HL-60 (cell line): Measurements from ENCODE around the gene GNAQ.

Experiments used
- DNase-seq, 2 experiments: peaks; one replicate each; pipeline ENCODE4 v3.0.0-alpha.2; 2010 to 2020; ENCODE audit warnings: low read depth in 1 of 2, low spot score in 1 of 2
- H3K27ac ChIP-seq: fragments of 250-450 bp; sonication (Bioruptor Pico); replicated peaks from 2 replicates; pipeline ENCODE4 v1.5.1; 2020; ENCODE audit warnings: mild to moderate bottlenecking, moderate library complexity
- H3K27me3 ChIP-seq: fragments of 250-450 bp; sonication (Bioruptor Pico); 2 replicates; pipeline ENCODE4 v1.5.1; 2021; ENCODE audit warnings: mild to moderate bottlenecking, moderate library complexity; ENCODE audit not compliant: insufficient read depth, poor library complexity, severe bottlenecking
- H3K4me3 ChIP-seq: replicated peaks from 2 replicates; pipeline ENCODE4 v1.5.1; 2011; ENCODE audit warnings: mild to moderate bottlenecking, control low read depth, low read length; ENCODE audit not compliant: insufficient read depth
- GABPA ChIP-seq: IDR thresholded peaks from 2 replicates; pipeline ENCODE4 v1.6.1; 2012; ENCODE audit warnings: low read depth
- POLR2AphosphoS5 ChIP-seq: IDR thresholded peaks from 2 replicates; pipeline ENCODE4 v1.6.1; 2012; ENCODE audit warnings: low read depth
- SPI1 ChIP-seq: IDR thresholded peaks from 2 replicates; pipeline ENCODE4 v1.6.1; 2012; ENCODE audit warnings: low read depth, mild to moderate bottlenecking, borderline replicate concordance
- TF ChIP-seq, protein P1 (sequence below): IDR thresholded peaks from 2 replicates; pipeline ENCODE4 v1.6.1; 2012; ENCODE audit warnings: low read depth; ENCODE audit not compliant: insufficient replicate concordance
- TF ChIP-seq, protein P2 (sequence below): IDR thresholded peaks from one replicate; pipeline ENCODE4 v1.5.1; 2011; ENCODE audit warnings: low read length, control low read depth, inconsistent platforms; ENCODE audit not compliant: insufficient read depth

GNAQ gene

DNA sequence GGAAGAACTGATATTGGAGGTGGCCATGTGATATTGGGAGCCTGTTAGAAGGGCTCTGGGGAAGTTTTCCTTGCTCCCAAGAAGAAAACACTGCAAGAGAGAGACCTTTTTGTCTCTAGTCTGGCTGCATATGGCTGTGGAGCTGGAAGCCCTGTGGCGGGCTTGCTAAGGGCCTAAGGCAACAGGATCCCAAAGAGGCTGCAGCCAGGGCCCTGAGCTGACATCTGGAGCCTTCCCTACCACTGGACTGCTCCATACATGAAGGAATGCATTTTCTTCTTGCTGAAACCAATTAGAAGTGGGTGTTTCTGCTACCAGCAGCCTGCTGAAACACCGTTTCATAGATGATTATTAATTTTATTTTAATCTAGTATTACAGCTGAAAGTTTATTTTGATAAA lies 42.2 kb downstream of the GNAQ start:
- TF ChIP-seq, protein P1, sequence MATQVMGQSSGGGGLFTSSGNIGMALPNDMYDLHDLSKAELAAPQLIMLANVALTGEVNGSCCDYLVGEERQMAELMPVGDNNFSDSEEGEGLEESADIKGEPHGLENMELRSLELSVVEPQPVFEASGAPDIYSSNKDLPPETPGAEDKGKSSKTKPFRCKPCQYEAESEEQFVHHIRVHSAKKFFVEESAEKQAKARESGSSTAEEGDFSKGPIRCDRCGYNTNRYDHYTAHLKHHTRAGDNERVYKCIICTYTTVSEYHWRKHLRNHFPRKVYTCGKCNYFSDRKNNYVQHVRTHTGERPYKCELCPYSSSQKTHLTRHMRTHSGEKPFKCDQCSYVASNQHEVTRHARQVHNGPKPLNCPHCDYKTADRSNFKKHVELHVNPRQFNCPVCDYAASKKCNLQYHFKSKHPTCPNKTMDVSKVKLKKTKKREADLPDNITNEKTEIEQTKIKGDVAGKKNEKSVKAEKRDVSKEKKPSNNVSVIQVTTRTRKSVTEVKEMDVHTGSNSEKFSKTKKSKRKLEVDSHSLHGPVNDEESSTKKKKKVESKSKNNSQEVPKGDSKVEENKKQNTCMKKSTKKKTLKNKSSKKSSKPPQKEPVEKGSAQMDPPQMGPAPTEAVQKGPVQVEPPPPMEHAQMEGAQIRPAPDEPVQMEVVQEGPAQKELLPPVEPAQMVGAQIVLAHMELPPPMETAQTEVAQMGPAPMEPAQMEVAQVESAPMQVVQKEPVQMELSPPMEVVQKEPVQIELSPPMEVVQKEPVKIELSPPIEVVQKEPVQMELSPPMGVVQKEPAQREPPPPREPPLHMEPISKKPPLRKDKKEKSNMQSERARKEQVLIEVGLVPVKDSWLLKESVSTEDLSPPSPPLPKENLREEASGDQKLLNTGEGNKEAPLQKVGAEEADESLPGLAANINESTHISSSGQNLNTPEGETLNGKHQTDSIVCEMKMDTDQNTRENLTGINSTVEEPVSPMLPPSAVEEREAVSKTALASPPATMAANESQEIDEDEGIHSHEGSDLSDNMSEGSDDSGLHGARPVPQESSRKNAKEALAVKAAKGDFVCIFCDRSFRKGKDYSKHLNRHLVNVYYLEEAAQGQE: no peak
- TF ChIP-seq SPI1 (no peak), GABPA (no peak), POLR2AphosphoS5 (no peak)
- TF ChIP-seq, protein P2, sequence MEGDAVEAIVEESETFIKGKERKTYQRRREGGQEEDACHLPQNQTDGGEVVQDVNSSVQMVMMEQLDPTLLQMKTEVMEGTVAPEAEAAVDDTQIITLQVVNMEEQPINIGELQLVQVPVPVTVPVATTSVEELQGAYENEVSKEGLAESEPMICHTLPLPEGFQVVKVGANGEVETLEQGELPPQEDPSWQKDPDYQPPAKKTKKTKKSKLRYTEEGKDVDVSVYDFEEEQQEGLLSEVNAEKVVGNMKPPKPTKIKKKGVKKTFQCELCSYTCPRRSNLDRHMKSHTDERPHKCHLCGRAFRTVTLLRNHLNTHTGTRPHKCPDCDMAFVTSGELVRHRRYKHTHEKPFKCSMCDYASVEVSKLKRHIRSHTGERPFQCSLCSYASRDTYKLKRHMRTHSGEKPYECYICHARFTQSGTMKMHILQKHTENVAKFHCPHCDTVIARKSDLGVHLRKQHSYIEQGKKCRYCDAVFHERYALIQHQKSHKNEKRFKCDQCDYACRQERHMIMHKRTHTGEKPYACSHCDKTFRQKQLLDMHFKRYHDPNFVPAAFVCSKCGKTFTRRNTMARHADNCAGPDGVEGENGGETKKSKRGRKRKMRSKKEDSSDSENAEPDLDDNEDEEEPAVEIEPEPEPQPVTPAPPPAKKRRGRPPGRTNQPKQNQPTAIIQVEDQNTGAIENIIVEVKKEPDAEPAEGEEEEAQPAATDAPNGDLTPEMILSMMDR: no peak
- no peak for DNase-seq
- Histone ChIP-seq H3K27me3 (no peaks in the 10 kb centered on the region), H3K27ac (no peak overlapping the region; the same call in 1 of the 2 replicates), H3K4me3 (no peak overlapping the region)

DNA sequence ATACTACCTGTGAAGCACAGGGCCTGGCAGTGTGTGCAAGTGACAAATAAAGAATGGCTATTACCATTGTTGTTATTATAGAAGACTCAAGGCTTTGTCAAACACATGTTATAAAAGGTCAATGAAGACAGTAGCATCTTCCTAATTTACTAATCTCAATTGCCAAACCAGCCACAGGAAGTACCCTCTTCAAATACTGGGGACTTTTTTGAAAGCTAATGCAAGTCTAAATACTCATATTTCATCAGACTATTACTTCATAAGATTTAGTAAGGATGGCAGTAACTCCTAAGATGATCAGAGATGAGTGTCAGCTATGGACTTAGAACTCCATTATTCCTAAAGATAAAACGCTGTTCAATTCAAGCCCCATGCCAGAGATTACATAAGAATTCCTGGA lies 43.0 kb downstream of the GNAQ start:
- H3K4me3 ChIP-seq: no peak overlapping the region
- H3K27ac ChIP-seq: no peak overlapping the region; the same call in 1 of the 2 replicates
- no peak for TF ChIP-seq POLR2AphosphoS5
- TF ChIP-seq, protein P1: no peak
- TF ChIP-seq SPI1: no peak
- TF ChIP-seq, protein P2: no peak
- TF ChIP-seq GABPA: no peak
- no peaks in the 10 kb centered on the region for H3K27me3 ChIP-seq
- DNase-seq: no peak

DNA sequence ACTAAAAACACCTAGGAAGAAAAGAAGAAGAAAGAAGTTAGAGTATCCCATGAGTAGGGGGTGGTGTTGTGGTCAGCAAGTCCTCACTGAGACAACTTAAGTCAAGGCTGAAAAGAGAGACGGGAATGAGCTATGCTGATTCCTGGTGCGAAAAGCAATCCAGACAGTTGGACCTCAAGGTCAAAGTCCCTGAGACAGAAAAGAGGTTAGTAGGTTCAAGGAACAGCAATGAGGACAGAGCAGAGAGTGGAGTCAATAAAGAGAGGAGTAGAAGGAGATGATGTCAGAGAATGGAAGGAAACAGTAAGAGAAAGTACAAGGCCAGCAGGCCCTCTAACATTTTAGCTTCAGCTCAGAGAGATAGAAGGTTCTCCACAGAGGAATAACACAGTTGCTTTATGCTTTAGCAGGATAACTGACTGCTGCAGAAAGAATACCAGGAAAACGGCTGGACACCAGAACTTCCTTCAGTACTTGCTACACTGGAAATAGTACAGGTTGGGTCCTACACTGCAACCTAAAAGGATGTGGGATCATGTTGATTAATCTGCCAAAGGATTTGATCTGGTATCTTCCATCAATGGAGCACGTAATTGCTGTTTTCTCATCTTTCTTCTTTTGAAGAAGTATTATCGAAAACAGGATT lies 43.6 kb downstream of the GNAQ start:
- Histone ChIP-seq H3K27ac (peak overlapping the region; percentile 1), H3K27me3 (no peaks in the 10 kb centered on the region), H3K4me3 (no peak overlapping the region)
- TF ChIP-seq SPI1 (no peak), GABPA (no peak)
- no peak for DNase-seq

DNA sequence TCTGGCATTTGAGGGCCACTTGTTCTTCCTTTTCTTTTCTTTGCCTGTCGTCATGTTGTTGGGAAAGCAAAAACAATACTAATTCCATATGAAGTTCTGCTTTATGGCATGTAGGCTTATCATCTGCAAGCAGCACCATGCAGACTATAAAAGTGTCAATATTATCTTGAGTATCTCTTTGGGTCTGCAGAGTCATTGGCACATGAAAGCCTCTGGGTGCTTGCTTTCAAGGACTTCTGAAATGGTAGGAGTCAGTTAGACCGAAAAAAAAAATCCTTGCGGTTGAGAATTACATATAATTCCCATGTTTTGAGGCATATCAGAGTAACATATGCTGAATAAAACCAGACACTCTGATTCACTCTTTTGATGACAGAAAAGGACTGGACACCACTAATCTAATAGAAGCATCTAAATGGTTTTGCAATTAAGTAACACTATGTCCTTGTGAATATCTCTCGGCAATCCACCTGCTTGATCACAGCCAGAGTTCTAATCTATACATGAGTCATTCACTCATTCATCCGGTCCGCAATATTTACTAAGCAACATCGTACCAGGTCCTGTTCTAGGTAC lies 44.4 kb downstream of the GNAQ start:
- TF ChIP-seq GABPA: no peak
- TF ChIP-seq, protein P2: no peak
- no peak for TF ChIP-seq POLR2AphosphoS5
- TF ChIP-seq SPI1: no peak
- TF ChIP-seq, protein P1: no peak
- DNase-seq: no peak
- H3K4me3 ChIP-seq: no peak overlapping the region
- H3K27me3 ChIP-seq: no peaks in the 10 kb centered on the region
- no peak overlapping the region for H3K27ac ChIP-seq
